Trophoblast cell (in vitro differentiated cells and primary cell): ENCODE data around the gene PRKAB1.

Experiments
- DNase-seq, 2 donors: peaks; one replicate each; pipeline ENCODE4 v3.0.0-alpha.2; 2016
- H2AFZ ChIP-seq: 2 replicates; pipeline ENCODE4 v1.6.1; 2013; ENCODE audit warnings: low read length, moderate library complexity, mild to moderate bottlenecking; ENCODE audit not compliant: insufficient read depth, poor library complexity
- H2AK5ac ChIP-seq: 2 replicates; pipeline ENCODE4 v1.6.1; 2013; ENCODE audit warnings: mild to moderate bottlenecking, low read length
- H2BK120ac ChIP-seq: 2 replicates; pipeline ENCODE4 v1.6.1; 2013; ENCODE audit warnings: low read length, mild to moderate bottlenecking, moderate library complexity; ENCODE audit not compliant: insufficient read depth, poor library complexity
- H2BK12ac ChIP-seq: 2 replicates; pipeline ENCODE4 v1.6.1; 2013; ENCODE audit warnings: mild to moderate bottlenecking, low read length, moderate library complexity
- H2BK5ac ChIP-seq: 2 replicates; pipeline ENCODE4 v1.6.1; 2013; ENCODE audit warnings: low read length, low read depth, moderate library complexity, mild to moderate bottlenecking; ENCODE audit not compliant: poor library complexity
- H3K14ac ChIP-seq: 2 replicates; pipeline ENCODE4 v1.6.1; 2013; ENCODE audit warnings: mild to moderate bottlenecking, low read length
- H3K18ac ChIP-seq: 2 replicates; pipeline ENCODE4 v1.6.1; 2013; ENCODE audit warnings: mild to moderate bottlenecking, low read length
- H3K23ac ChIP-seq: 2 replicates; pipeline ENCODE4 v1.6.1; 2013; ENCODE audit warnings: low read length
- H3K27ac ChIP-seq: 2 replicates; pipeline ENCODE4 v1.5.1; 2013; ENCODE audit warnings: low read depth, mild to moderate bottlenecking, inconsistent platforms, low read length, moderate library complexity
- H3K27me3 ChIP-seq: 2 replicates; pipeline ENCODE4 v1.6.1; 2013; ENCODE audit warnings: inconsistent platforms, mild to moderate bottlenecking, low read length, moderate library complexity; ENCODE audit not compliant: insufficient read depth
- H3K36me3 ChIP-seq, 2 experiments: 1 replicate in 1 of 2; 2 replicates in 1 of 2; pipeline ENCODE4 v1.6.1; 2013; ENCODE audit warnings: low read length in 2 of 2, mild to moderate bottlenecking in 2 of 2, moderate library complexity in 1 of 2; ENCODE audit not compliant: insufficient read depth in 2 of 2, control insufficient read depth in 1 of 2
- H3K4ac ChIP-seq: 2 replicates; pipeline ENCODE4 v1.6.1; 2013; ENCODE audit warnings: low read depth, mild to moderate bottlenecking, low read length, moderate library complexity
- H3K4me1 ChIP-seq, 2 experiments: 1 replicate in 1 of 2; 2 replicates in 1 of 2; pipeline ENCODE4 v1.6.1; 2013; ENCODE audit warnings: low read length in 2 of 2, mild to moderate bottlenecking in 2 of 2, moderate library complexity in 1 of 2; ENCODE audit not compliant: insufficient read depth in 2 of 2, control insufficient read depth in 1 of 2
- H3K4me2 ChIP-seq: 2 replicates; pipeline ENCODE4 v1.6.1; 2013; ENCODE audit warnings: inconsistent platforms, mild to moderate bottlenecking, low read length, moderate library complexity
- H3K4me3 ChIP-seq: 2 replicates; pipeline ENCODE4 v1.5.1; 2013; ENCODE audit warnings: mild to moderate bottlenecking, low read depth, low read length, inconsistent platforms
- H3K79me1 ChIP-seq: one replicate; pipeline ENCODE4 v1.6.1; 2013; ENCODE audit warnings: low read length
- H3K79me2 ChIP-seq: 2 replicates; pipeline ENCODE4 v1.6.1; 2013; ENCODE audit warnings: low read length, mild to moderate bottlenecking; ENCODE audit not compliant: control insufficient read depth, insufficient read depth, poor library complexity
- H3K9ac ChIP-seq: 2 replicates; pipeline ENCODE4 v1.6.1; 2013; ENCODE audit warnings: mild to moderate bottlenecking, low read length
- H3K9me3 ChIP-seq: 2 replicates; pipeline ENCODE4 v1.6.1; 2013; ENCODE audit warnings: low read depth, mild to moderate bottlenecking, control low read depth, inconsistent platforms, low read length; ENCODE audit not compliant: insufficient read depth
- H4K12ac ChIP-seq: 2 replicates; pipeline ENCODE4 v1.6.1; 2013; ENCODE audit warnings: low read depth, mild to moderate bottlenecking, low read length, moderate library complexity
- H4K8ac ChIP-seq: 2 replicates; pipeline ENCODE4 v1.6.1; 2013; ENCODE audit warnings: low read depth, mild to moderate bottlenecking, low read length, moderate library complexity
- H4K91ac ChIP-seq: one replicate; pipeline ENCODE4 v1.6.1; 2013; ENCODE audit warnings: low read depth, mild to moderate bottlenecking, low read length, moderate library complexity
- WGBS: extraction: QIAGEN DNeasy Blood & Tissue Kit; methylation state at CpG from one replicate; pipeline ENCODE4 v1.1.7; 2013; ENCODE audit warnings: missing lambda C conversion rate; ENCODE audit not compliant: insufficient read length, insufficient coverage; ENCODE audit errors: extremely low coverage; 5-methylcytosine and 5-hydroxymethylcytosine counted together

PRKAB1 gene

DNA sequence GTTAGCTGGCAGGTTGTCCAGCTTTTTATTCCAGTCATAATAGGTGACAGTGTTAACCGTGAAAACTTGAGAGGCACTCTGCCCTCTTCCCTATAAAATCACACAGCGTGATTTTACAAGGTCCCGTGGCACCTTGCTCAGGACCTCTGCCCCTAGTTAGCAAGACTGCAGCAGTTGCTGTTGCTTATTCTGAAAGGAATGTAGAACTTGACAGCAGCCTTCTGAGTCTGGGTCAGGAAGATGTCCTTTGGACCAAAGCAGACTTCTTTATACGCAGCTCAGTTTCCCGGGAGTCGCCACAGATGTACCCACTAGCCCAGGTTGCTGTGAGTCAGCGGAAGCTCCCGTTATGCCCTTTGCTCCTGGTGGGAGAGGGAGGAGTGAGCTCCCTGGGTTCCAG, 13.2 kb downstream of the PRKAB1 start:
- Histone ChIP-seq H2AK5ac (no peak overlapping the region), H3K23ac (no peak overlapping the region), H3K18ac (no peak overlapping the region), H3K4me1 (peaks cover 0 to 3% of the 10 kb centered on the region in 2 experiments), H4K91ac (no peak overlapping the region), H4K8ac (no peak overlapping the region), H2AFZ (no peak overlapping the region), H3K79me2 (no peaks in the 10 kb centered on the region), H3K4me3 (no peak overlapping the region), H3K79me1 (no peaks in the 10 kb centered on the region), H3K9me3 (no peaks in the 10 kb centered on the region), H3K36me3 (peaks cover 34 to 48% of the 10 kb centered on the region in 2 experiments), H2BK12ac (no peak overlapping the region), H3K4me2 (no peak overlapping the region), H3K27ac (no peak overlapping the region), H4K12ac (no peak overlapping the region), H3K9ac (no peak overlapping the region), H2BK120ac (no peak overlapping the region), H3K4ac (no peak overlapping the region), H2BK5ac (no peak overlapping the region), H3K14ac (no peak overlapping the region), H3K27me3 (no peaks in the 10 kb centered on the region)
- no CpG with 5 or more reads among the region's 8 CpGs for WGBS
- DNase-seq: no peak

DNA sequence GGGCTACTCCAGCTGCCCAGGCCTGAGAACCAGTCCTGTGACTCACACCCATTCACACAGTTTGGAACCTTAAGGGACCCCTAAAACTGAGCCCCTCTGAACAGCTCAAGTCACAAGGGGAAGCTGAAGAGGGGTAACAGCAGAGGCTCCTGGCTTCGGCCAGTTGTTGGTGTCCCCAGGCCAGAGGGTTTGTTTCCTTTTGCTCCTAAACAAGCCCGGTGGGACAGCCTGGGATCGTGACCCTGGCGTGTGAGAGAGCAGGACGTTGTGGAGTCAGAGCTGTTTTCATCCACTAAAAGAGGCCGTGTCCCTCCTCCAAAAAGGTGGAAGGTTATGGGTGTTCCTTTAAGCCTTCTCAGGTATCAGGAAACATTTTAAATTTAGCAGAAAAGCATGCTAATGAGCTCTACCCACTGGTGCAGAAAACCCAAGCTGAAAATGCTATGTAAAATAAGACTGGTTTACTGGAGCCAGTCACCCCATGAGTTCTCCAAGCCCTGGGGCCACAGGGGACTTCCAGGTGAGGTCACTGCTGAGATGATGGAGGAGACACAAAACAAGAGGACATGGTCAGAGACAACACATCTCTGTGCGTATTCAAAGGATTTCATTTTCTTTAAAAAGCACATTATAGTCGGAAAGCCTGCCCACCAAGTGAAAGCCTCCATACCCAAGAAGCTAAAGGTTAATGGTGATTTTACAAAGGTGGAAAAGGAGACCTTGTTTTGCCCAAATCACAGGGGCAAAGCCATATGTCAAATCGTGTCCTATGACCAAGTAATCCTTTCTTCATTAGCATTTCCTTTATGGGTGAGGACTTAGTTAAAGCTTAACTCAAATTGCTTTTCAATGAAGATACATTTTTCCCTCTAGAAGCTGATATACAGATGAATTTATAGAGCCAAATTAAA, 14.1 kb downstream of the PRKAB1 start:
- Histone ChIP-seq H3K27me3 (no peaks in the 10 kb centered on the region), H2BK120ac (no peak overlapping the region), H3K4ac (no peak overlapping the region), H3K36me3 (peaks cover 35 to 46% of the 10 kb centered on the region in 2 experiments), H4K12ac (no peak overlapping the region), H3K23ac (no peak overlapping the region), H3K4me2 (no peak overlapping the region), H2BK12ac (no peak overlapping the region), H2AFZ (no peak overlapping the region), H3K4me3 (no peak overlapping the region), H3K9me3 (no peaks in the 10 kb centered on the region), H2BK5ac (no peak overlapping the region), H3K9ac (no peak overlapping the region), H3K14ac (no peak overlapping the region), H3K79me2 (no peaks in the 10 kb centered on the region), H2AK5ac (no peak overlapping the region), H3K27ac (no peak overlapping the region), H3K4me1 (peaks cover 0 to 3% of the 10 kb centered on the region in 2 experiments), H3K79me1 (no peaks in the 10 kb centered on the region), H4K8ac (no peak overlapping the region), H4K91ac (no peak overlapping the region), H3K18ac (no peak overlapping the region)
- peak in 1 of 2 donors; percentile 3 for DNase-seq
- no CpG with 5 or more reads among the region's 9 CpGs for WGBS

DNA sequence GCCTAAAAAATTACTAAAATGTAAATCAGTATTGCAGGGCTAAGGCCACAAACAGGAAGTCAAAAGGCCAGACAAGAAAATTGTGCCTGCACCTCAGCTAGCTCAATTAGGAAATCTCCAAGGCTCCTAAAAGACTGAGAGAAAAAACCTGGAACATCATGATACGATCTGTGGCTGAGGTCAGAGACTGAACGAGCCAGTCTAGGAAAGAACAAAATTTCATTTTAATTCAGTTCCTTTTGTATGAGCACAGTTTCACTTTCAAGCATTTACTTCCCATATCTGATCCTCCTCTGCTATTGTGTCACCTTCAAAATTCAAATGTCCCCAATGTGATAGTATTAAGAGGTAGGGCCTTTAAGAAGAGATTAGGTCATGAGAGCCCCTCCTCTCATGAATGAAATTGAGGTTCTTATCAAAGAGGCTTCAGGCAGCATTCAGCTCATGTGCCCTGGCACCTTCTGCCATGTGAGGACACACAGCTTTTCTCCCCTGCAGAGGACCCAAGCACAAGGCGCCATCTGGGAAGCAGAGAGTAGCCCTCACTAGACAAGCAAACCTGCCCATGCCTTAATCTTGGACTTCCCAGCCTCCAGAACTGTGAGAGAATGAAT, 14.8 kb downstream of the PRKAB1 start:
- Histone ChIP-seq H3K4me3 (no peak overlapping the region), H2AK5ac (no peak overlapping the region), H3K23ac (no peak overlapping the region), H3K79me1 (no peaks in the 10 kb centered on the region), H3K9me3 (no peaks in the 10 kb centered on the region), H4K8ac (no peak overlapping the region), H3K27ac (no peak overlapping the region), H3K18ac (no peak overlapping the region), H3K36me3 (peaks cover 36 to 42% of the 10 kb centered on the region in 2 experiments), H4K12ac (no peak overlapping the region), H3K4me2 (no peak overlapping the region), H3K4ac (no peak overlapping the region), H2AFZ (no peak overlapping the region), H4K91ac (no peak overlapping the region), H3K9ac (no peak overlapping the region), H3K14ac (no peak overlapping the region), H2BK12ac (no peak overlapping the region), H3K79me2 (no peaks in the 10 kb centered on the region), H3K4me1 (peaks cover 0 to 3% of the 10 kb centered on the region in 2 experiments), H2BK120ac (no peak overlapping the region), H3K27me3 (no peaks in the 10 kb centered on the region), H2BK5ac (no peak overlapping the region)
- DNase-seq: peak in 1 of 2 donors; percentile 4
- WGBS: no CpG with 5 or more reads among the region's 3 CpGs

DNA sequence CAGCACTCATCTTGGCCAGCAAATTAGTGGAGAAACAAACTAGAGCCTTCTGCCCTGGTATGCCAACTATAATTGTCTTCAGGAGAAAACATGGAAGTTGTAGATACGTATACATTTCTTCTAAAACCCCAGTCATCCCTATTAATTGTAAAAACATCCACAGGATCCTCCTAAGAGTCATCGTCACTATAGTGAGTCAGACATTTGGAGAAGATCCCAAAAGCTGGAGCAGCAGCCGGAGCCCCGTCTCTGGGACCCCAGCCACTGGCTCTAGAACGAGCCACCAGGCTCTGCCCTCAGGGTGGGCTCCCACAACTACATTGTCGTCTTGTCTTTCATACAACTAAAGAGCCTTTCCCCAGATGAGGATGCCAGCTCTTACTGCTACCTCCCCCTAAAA, 15.5 kb downstream of the PRKAB1 start:
- Histone ChIP-seq H3K36me3 (peaks cover 35 to 45% of the 10 kb centered on the region in 2 experiments), H3K27ac (no peak overlapping the region), H3K4me3 (no peak overlapping the region), H3K4me1 (peaks cover 0 to 2% of the 10 kb centered on the region in 2 experiments), H2BK12ac (no peak overlapping the region), H3K4ac (no peak overlapping the region), H2AK5ac (no peak overlapping the region), H3K27me3 (no peaks in the 10 kb centered on the region), H3K14ac (no peak overlapping the region), H3K4me2 (no peak overlapping the region), H4K91ac (no peak overlapping the region), H2BK5ac (no peak overlapping the region), H3K9ac (no peak overlapping the region), H2AFZ (no peak overlapping the region), H4K12ac (no peak overlapping the region), H3K18ac (no peak overlapping the region), H3K9me3 (no peaks in the 10 kb centered on the region), H2BK120ac (no peak overlapping the region), H3K23ac (no peak overlapping the region), H3K79me2 (no peaks in the 10 kb centered on the region), H4K8ac (no peak overlapping the region), H3K79me1 (no peaks in the 10 kb centered on the region)
- no CpG with 5 or more reads among the region's 6 CpGs for WGBS
- DNase-seq: no peak
